ENCODE results near the gene TOP3B. TPM values are rescaled to one million over a fixed set of nuclear protein-coding genes. Genes with fewer than 3 reads are reported as not detected.

TOP3B gene
- total RNA-seq, 4 donors from 2014 or later = 44.9 to 94.6 (median 65.4) TPM

DNA sequence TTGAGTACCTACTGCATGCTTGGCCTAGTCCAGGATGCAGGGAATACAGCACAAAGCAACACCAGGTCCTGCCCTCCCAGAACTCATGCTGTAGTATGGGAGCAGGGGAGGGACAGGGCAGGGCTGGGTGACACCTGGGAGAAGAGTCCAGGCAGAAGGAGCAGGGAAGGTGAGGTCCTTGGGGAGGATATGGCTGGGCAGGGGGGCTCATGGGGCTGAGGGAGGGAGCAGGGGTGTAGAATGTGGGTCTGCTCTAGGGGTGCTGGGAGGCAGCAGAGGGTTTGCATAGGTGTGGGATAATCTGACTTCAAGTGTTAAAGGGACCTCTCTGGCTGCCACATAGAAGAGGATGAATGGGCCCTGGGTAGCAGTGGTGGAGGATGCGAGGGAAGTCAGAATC, 4.8 kb downstream of the TOP3B start:
- intact Hi-C loops (cut with DNase I; ENCODE audit: low total_unique reads) = no loop called here
- H3K9me3 ChIP-seq = no peaks in the 10 kb centered on the region
- no peak overlapping the region for H3K4me3 ChIP-seq
- H3K27ac ChIP-seq = no peak overlapping the region
- DNase-seq = no peak
- WGBS, 2 donors (ENCODE audit: low coverage in 1 of 2) = 93% methylated on average over 1 of the region's 1 CpG; no CpG with 5 or more reads in 1 of the 2 donors
- H3K4me1 ChIP-seq = peaks cover 6 to 12% (median 9%) of the 10 kb centered on the region in 4 donors
- H3K27me3 ChIP-seq = no peaks in the 10 kb centered on the region
- no peak for TF ChIP-seq POLR2AphosphoS5 (IDR thresholded peaks at IDR 0.05)
- TF ChIP-seq, protein P1, sequence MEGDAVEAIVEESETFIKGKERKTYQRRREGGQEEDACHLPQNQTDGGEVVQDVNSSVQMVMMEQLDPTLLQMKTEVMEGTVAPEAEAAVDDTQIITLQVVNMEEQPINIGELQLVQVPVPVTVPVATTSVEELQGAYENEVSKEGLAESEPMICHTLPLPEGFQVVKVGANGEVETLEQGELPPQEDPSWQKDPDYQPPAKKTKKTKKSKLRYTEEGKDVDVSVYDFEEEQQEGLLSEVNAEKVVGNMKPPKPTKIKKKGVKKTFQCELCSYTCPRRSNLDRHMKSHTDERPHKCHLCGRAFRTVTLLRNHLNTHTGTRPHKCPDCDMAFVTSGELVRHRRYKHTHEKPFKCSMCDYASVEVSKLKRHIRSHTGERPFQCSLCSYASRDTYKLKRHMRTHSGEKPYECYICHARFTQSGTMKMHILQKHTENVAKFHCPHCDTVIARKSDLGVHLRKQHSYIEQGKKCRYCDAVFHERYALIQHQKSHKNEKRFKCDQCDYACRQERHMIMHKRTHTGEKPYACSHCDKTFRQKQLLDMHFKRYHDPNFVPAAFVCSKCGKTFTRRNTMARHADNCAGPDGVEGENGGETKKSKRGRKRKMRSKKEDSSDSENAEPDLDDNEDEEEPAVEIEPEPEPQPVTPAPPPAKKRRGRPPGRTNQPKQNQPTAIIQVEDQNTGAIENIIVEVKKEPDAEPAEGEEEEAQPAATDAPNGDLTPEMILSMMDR (IDR thresholded peaks at IDR 0.05) = no peak
- TF ChIP-seq POLR2A (IDR thresholded peaks at IDR 0.05) = no peak
- no peak for TF ChIP-seq EP300 (IDR thresholded peaks at IDR 0.05; ENCODE audit: low read depth)
- H3K36me3 ChIP-seq = peaks cover 0 to 17% (median 2%) of the 10 kb centered on the region in 4 donors
- in situ Hi-C loops (cut with MboI; ENCODE audit: low pct_ligation_motif_present in 1 of 4, low pct_unique_long_range_greater_than_20kb in 1 of 4, low sequenced_read_pairs in 3 of 4) = no loop called here

DNA sequence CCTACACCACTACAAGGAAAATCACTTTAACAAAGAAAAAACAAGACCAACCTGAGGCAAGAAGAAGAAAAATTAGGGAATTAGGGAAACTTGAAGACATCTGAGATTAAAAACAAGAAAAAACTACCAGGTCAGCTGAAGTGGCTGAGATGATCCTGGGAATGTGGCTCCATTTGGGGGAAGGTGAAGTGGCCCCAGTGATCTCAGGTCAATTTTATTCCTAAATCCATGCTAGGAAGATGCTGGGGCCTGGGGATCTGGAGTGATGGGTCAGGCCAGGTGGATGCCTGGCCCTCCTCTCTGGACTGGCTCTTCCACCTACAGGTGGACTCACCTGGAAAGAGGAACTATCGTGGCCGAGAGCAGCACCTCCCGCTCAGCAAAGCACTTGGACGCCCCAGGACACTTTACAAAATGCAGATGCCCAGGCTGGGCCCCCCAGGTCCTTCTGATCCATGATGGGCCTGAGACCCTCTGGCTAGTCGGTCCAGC, 6.7 kb downstream of the TOP3B start:
- H3K27ac ChIP-seq = no peak overlapping the region
- H3K36me3 ChIP-seq = peaks cover 0 to 25% (median 7%) of the 10 kb centered on the region in 4 donors
- intact Hi-C loops (cut with DNase I; ENCODE audit: low total_unique reads) (no loop called here), in situ Hi-C loops (cut with MboI; ENCODE audit: low pct_ligation_motif_present in 1 of 4, low pct_unique_long_range_greater_than_20kb in 1 of 4, low sequenced_read_pairs in 3 of 4) (no loop called here)
- no peak for TF ChIP-seq POLR2AphosphoS5 (IDR thresholded peaks at IDR 0.05)
- TF ChIP-seq, protein P1 (IDR thresholded peaks at IDR 0.05) = no peak
- TF ChIP-seq EP300 (IDR thresholded peaks at IDR 0.05; ENCODE audit: low read depth) = no peak
- no peak for TF ChIP-seq POLR2A (IDR thresholded peaks at IDR 0.05)
- H3K4me3 ChIP-seq = no peak overlapping the region
- H3K4me1 ChIP-seq = no peaks in the 10 kb centered on the region
- H3K9me3 ChIP-seq = no peaks in the 10 kb centered on the region
- no peak for DNase-seq
- WGBS, 2 donors (ENCODE audit: low coverage in 1 of 2) = 85% methylated on average over 5 of the region's 5 CpGs; no CpG with 5 or more reads in 1 of the 2 donors
- no peaks in the 10 kb centered on the region for H3K27me3 ChIP-seq

DNA sequence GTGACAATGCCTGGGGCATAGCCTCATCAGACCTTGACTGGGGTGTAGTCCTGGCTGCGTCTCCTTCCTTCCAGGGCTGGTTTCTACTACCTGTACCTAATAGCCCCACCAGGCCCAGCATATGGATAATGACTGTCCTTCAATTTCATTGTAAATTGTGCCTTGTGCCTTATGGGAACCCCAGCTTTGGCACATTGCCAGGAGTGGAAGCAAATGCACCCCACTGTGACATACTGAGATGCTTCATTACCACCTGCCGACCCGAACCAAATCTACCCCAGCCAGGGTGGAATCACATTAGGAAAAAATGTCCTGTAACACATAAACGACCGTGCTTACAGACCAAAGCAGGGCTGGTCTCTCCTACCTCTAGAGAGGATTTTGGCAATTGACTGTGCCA, 7.3 kb downstream of the TOP3B start:
- Histone ChIP-seq H3K4me3 (no peak overlapping the region), H3K27ac (no peak overlapping the region), H3K36me3 (peaks cover 0 to 25% (median 7%) of the 10 kb centered on the region in 4 donors), H3K9me3 (no peaks in the 10 kb centered on the region), H3K4me1 (no peaks in the 10 kb centered on the region), H3K27me3 (no peaks in the 10 kb centered on the region)
- intact Hi-C loops (cut with DNase I; ENCODE audit: low total_unique reads) = no loop called here
- no peak for DNase-seq
- 97% methylated on average over 5 of the region's 5 CpGs; no CpG with 5 or more reads in 1 of the 2 donors for WGBS, 2 donors (ENCODE audit: low coverage in 1 of 2)
- TF ChIP-seq, protein P1 (IDR thresholded peaks at IDR 0.05) = no peak
- TF ChIP-seq EP300 (IDR thresholded peaks at IDR 0.05; ENCODE audit: low read depth) (no peak), POLR2AphosphoS5 (IDR thresholded peaks at IDR 0.05) (no peak), POLR2A (IDR thresholded peaks at IDR 0.05) (no peak)
- in situ Hi-C loops (cut with MboI; ENCODE audit: low pct_ligation_motif_present in 1 of 4, low pct_unique_long_range_greater_than_20kb in 1 of 4, low sequenced_read_pairs in 3 of 4) = no loop called here

- TF ChIP-seq EP300 (IDR thresholded peaks at IDR 0.05; ENCODE audit: low read depth) (no peak), POLR2A (IDR thresholded peaks at IDR 0.05) (no peak), POLR2AphosphoS5 (IDR thresholded peaks at IDR 0.05) (no peak)
- TF ChIP-seq, protein P1 (IDR thresholded peaks at IDR 0.05) = no peak
- Histone ChIP-seq H3K4me3 (no peak overlapping the region), H3K9me3 (no peaks in the 10 kb centered on the region), H3K27me3 (no peaks in the 10 kb centered on the region), H3K27ac (no peak overlapping the region), H3K36me3 (peaks cover 0 to 30% (median 9%) of the 10 kb centered on the region in 4 donors), H3K4me1 (no peaks in the 10 kb centered on the region)
- WGBS, 2 donors (ENCODE audit: low coverage in 1 of 2) = 92% methylated on average over 12 of the region's 12 CpGs; no CpG with 5 or more reads in 1 of the 2 donors
- no peak for DNase-seq
- in situ Hi-C loops (cut with MboI; ENCODE audit: low pct_ligation_motif_present in 1 of 4, low pct_unique_long_range_greater_than_20kb in 1 of 4, low sequenced_read_pairs in 3 of 4) (no loop called here), intact Hi-C loops (cut with DNase I; ENCODE audit: low total_unique reads) (no loop called here)
Observed at GRCh38 chr22:21974058-21974649, 8.4 kb downstream of the TOP3B start.

All from transverse colon (tissue), 4 donors.